Hypothalamus (tissue), 51 donors: Measurements from ENCODE around the gene TNFRSF25.

ENCODE experiments used
- DNase-seq, 51 donors: peaks; one replicate each; lab custom pipeline; 2025; lab: John Stamatoyannopoulos, UW

Gene TNFRSF25

GRCh38 chr1:6466023-6466422 is at the start of gene TNFRSF25:
Gene TNFRSF25, minus strand, starts transcription at chr1:6466173. Its CDS starts 66 bp downstream, at chr1:6466107.
- no peak for DNase-seq

GRCh38 chr1:6515771-6516170 is 49.8 kb upstream of the TNFRSF25 start:
- DNase-seq, result no peak

GRCh38 chr1:6513320-6513801 is 47.4 kb upstream of the TNFRSF25 start:
- peak in 5 of 51 donors; percentile 14 to 46 (median 37) for DNase-seq

GRCh38 chr1:6512908-6513280 is 46.9 kb upstream of the TNFRSF25 start:
- no peak for DNase-seq

- DNase-seq, result no peak
These were observed 46.4 kb upstream of the TNFRSF25 start for GRCh38 chr1:6512245-6512907.

GRCh38 chr1:6511561-6512244 is 45.7 kb upstream of the TNFRSF25 start:
- DNase-seq, result no peak

- no peak for DNase-seq
These were observed 45.1 kb upstream of the TNFRSF25 start for GRCh38 chr1:6511056-6511455.

- no peak for DNase-seq
These were observed 44.5 kb upstream of the TNFRSF25 start for GRCh38 chr1:6510493-6510892.

GRCh38 chr1:6509919-6510291 is 43.9 kb upstream of the TNFRSF25 start:
- DNase-seq, result peak in 10 of 51 donors; percentile 15 to 54 (median 20)

- DNase-seq, result peak in 4 of 51 donors; percentile 14 to 24 (median 17)
These were observed 43.4 kb upstream of the TNFRSF25 start for GRCh38 chr1:6509220-6509918.

GRCh38 chr1:6508816-6509189 is 42.8 kb upstream of the TNFRSF25 start:
- no peak for DNase-seq

GRCh38 chr1:6508154-6508815 is 42.3 kb upstream of the TNFRSF25 start:
- no peak for DNase-seq

- DNase-seq, result peak in 8 of 51 donors; percentile 21 to 52 (median 36)
These were observed 41.5 kb upstream of the TNFRSF25 start for GRCh38 chr1:6507461-6507911.

- DNase-seq, result peak in 5 of 51 donors; percentile 20 to 39 (median 24)
These were observed 41.1 kb upstream of the TNFRSF25 start for GRCh38 chr1:6507037-6507428.

GRCh38 chr1:6506210-6507036 is 40.5 kb upstream of the TNFRSF25 start:
- DNase-seq, result no peak

- no peak for DNase-seq
These were observed 39.6 kb upstream of the TNFRSF25 start for GRCh38 chr1:6505367-6506209.

GRCh38 chr1:6504887-6505286 is 38.9 kb upstream of the TNFRSF25 start:
- DNase-seq, result no peak

GRCh38 chr1:6503884-6504602 is 38.1 kb upstream of the TNFRSF25 start:
- no peak for DNase-seq
